ENCODE data around the gene MYBBP1A. TPM values are rescaled to one million over a fixed set of nuclear protein-coding genes. Genes with fewer than 3 reads are reported as not detected.

MYBBP1A gene
- total RNA-seq, 1 donor from 2014 or later, result 73.5 TPM

DNA sequence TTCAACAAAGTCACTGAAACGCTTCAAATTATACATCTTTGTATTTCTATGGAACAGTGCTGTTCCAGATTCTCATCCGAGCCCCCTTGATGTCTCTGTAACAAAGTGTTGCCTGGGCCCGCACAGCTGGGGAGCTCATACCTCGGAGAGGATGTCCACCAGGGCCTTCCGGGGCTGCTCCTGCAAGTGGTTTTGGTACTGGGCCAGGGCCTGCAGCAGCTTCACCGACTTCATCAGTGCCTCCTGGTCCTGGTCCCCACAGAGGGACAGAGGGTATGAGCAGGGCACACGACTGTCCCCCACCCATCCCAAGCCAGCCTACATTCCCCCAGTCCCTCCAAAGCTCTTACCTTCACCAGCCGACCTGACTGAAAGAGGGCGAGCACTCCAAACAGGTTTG, 1.5 kb downstream of the MYBBP1A start:
- TF ChIP-seq, protein P1, sequence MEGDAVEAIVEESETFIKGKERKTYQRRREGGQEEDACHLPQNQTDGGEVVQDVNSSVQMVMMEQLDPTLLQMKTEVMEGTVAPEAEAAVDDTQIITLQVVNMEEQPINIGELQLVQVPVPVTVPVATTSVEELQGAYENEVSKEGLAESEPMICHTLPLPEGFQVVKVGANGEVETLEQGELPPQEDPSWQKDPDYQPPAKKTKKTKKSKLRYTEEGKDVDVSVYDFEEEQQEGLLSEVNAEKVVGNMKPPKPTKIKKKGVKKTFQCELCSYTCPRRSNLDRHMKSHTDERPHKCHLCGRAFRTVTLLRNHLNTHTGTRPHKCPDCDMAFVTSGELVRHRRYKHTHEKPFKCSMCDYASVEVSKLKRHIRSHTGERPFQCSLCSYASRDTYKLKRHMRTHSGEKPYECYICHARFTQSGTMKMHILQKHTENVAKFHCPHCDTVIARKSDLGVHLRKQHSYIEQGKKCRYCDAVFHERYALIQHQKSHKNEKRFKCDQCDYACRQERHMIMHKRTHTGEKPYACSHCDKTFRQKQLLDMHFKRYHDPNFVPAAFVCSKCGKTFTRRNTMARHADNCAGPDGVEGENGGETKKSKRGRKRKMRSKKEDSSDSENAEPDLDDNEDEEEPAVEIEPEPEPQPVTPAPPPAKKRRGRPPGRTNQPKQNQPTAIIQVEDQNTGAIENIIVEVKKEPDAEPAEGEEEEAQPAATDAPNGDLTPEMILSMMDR (IDR thresholded peaks at IDR 0.05; ENCODE audit: unreplicated experiment), result no peak
- Mint-ChIP-seq H3K9me3 (no peaks in the 10 kb centered on the region), H3K4me3 (peak overlapping the region; percentile 90), H3K27me3 (ENCODE audit: low read depth) (no peaks in the 10 kb centered on the region), H3K4me1 (peaks cover 30% of the 10 kb centered on the region), H3K27ac (no peak overlapping the region), H3K36me3 (peaks cover 11% of the 10 kb centered on the region)
- DNase-seq (ENCODE audit: low spot score in 2 of 2, unreplicated experiment in 2 of 2), result no peak

DNA sequence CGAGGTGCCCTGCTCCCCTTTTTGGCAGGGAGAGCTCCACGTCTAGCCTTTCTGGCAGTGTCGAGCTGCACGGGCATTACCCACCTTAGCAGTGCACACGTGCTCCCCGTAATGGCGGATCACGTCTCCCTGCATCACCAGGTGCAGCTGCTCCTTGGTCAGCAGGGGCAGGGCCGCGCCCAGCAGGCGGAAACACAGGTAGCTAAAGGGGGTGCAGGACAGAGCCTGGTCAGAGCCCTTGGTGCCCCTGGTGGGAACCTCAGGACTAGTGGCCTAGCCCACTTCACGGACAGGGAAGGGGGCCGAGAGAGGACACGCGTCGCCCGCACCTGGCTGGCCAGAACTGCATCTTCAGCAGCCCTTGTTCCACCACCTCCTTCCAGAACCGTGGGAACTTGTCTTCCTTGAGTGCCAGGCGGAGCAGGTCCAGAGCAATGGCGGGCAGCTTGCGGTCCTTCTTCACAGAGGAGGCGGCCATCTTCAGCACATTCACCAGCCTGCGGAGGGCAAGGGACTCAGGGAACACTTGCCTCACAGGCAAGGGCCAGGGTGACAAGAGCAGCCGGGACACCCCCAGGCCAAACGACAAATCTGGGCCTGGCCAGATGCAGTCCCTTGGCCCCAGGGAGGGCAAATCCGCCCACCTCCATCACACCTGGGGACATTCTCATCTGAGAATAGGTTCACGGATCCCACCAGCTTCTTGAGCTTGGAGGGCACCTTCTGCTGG, 3.2 kb downstream of the MYBBP1A start:
- Mint-ChIP-seq H3K27me3 (ENCODE audit: low read depth) (no peaks in the 10 kb centered on the region), H3K36me3 (peaks cover 11% of the 10 kb centered on the region), H3K4me3 (no peak overlapping the region), H3K9me3 (no peaks in the 10 kb centered on the region), H3K4me1 (peaks cover 29% of the 10 kb centered on the region), H3K27ac (no peak overlapping the region)
- TF ChIP-seq, protein P1 (IDR thresholded peaks at IDR 0.05; ENCODE audit: unreplicated experiment), result no peak
- peak in 1 of 2 experiments; percentile 17 for DNase-seq (ENCODE audit: low spot score in 2 of 2, unreplicated experiment in 2 of 2)

DNA sequence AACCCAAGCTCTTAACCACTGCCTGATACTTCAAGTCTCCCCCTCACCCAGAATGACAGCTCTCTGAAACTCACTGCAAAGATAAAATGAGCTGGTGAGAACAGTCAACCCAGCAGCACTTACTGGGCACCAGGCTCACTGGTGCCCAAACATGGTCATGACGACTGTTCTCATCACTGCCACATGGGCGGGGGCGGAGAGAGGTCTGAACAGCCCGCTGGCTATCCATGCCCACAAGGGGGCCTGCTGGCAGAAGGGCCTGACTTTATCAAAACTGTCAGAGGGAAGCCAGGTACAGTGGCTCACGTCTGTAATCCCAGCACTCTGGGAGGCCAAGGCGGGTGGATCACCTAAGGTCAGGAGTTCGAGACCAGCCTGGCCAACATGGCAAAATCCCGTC, 4.0 kb downstream of the MYBBP1A start:
- no peak overlapping the region for H3K27ac Mint-ChIP-seq
- no peak overlapping the region for H3K4me3 Mint-ChIP-seq
- no peaks in the 10 kb centered on the region for H3K27me3 Mint-ChIP-seq (ENCODE audit: low read depth)
- TF ChIP-seq, protein P1 (IDR thresholded peaks at IDR 0.05; ENCODE audit: unreplicated experiment), result no peak
- H3K4me1 Mint-ChIP-seq, result peaks cover 25% of the 10 kb centered on the region
- H3K36me3 Mint-ChIP-seq, result peaks cover 14% of the 10 kb centered on the region
- no peak for DNase-seq (ENCODE audit: low spot score in 2 of 2, unreplicated experiment in 2 of 2)
- no peaks in the 10 kb centered on the region for H3K9me3 Mint-ChIP-seq

DNA sequence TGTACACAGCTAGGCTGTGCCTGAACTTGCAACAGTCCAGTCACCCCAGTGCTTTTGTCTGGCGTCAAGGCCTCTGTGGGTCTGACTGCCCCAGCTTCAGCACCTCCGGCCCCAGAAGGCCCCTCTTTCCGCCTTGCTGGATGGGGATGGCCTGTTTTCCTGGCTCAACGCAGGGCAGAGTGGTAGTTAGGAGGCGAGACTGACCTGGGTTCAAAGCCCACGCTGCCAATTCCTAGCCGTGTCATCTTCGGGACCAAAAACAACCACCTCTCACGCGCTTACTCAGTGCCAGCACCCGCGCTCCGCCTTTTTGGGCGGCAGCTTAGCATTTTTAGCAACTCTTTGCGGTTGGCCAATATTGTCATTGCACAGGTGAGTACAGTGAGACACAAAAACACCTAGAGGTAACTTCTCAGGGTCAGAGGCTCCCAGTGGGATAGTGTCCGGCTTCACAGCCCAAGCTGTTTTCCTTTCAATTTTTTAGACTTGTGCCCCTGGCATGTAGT, 4.6 kb downstream of the MYBBP1A start:
- no peak overlapping the region for H3K27ac Mint-ChIP-seq
- H3K27me3 Mint-ChIP-seq (ENCODE audit: low read depth), result no peaks in the 10 kb centered on the region
- DNase-seq (ENCODE audit: low spot score in 2 of 2, unreplicated experiment in 2 of 2), result no peak
- no peaks in the 10 kb centered on the region for H3K9me3 Mint-ChIP-seq
- peaks cover 19% of the 10 kb centered on the region for H3K4me1 Mint-ChIP-seq
- H3K36me3 Mint-ChIP-seq, result peaks cover 14% of the 10 kb centered on the region
- TF ChIP-seq, protein P1 (IDR thresholded peaks at IDR 0.05; ENCODE audit: unreplicated experiment), result no peak
- no peak overlapping the region for H3K4me3 Mint-ChIP-seq

DNA sequence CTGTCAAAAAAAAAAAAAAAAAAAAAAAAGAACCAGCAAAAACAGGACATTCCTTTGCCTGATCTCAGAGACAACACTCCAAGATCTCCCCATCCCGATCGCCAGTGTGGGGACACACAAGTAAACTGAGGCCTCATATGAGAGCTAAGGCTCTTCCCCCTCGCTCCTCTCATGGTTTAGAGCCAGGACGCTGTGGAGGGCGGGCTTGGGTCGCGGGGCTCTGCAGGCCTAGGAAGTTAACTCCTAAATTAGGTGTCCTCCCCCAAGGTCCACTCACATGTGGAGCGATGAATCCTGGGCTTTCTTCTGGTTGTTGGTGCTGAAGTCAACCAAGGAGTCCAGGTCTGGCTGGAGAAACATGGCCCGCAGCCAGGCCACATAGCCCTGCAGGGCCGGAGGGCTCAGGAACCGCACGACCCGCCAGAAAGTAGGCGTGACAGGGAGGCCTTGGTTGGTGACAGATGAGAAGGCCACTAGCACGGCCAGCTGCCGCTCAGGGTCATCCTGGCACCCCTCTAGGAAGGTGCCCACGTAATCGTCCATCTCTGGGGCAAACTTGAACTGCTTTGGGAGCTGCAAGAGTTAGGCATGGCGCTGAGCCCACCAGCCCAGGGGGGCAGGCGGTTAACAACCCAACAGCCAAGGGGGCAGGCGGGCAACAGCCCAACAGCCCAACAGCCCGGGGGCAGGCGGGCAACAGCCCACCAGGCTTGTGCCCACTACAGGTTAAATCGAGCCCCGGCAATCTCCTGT, 5.2 kb downstream of the MYBBP1A start:
- DNase-seq (ENCODE audit: low spot score in 2 of 2, unreplicated experiment in 2 of 2), result no peak
- Mint-ChIP-seq H3K4me3 (no peak overlapping the region), H3K4me1 (peaks cover 14% of the 10 kb centered on the region), H3K36me3 (peaks cover 14% of the 10 kb centered on the region), H3K9me3 (no peaks in the 10 kb centered on the region), H3K27me3 (ENCODE audit: low read depth) (no peaks in the 10 kb centered on the region), H3K27ac (no peak overlapping the region)
- TF ChIP-seq, protein P1 (IDR thresholded peaks at IDR 0.05; ENCODE audit: unreplicated experiment), result no peak

Data from mesothelial cell of epicardium (in vitro differentiated cells).